Effector memory CD4-positive, alpha-beta T cell (primary cell): Measurements from ENCODE around the gene PALB2.
A peak's percentile ranks its signal among the peaks of the same experiment; 100 is the strongest.

Experiments used
- DNase-seq, 3 donors: peaks; one replicate each; pipeline ENCODE4 v3.0.0-alpha.2; 2020
- H3K27ac ChIP-seq: 2 replicates; pipeline ENCODE4 v1.7.0; 2013; ENCODE audit warnings: mild to moderate bottlenecking, low read length, moderate library complexity; ENCODE audit not compliant: insufficient read depth, poor library complexity, severe bottlenecking
- H3K27me3 ChIP-seq: replicated peaks from 2 replicates; pipeline ENCODE4 v1.7.0; 2013; ENCODE audit warnings: mild to moderate bottlenecking, low read length; ENCODE audit not compliant: insufficient read depth, control insufficient read depth, poor library complexity, severe bottlenecking
- H3K36me3 ChIP-seq: 2 replicates; pipeline ENCODE4 v1.7.0; 2013; ENCODE audit warnings: mild to moderate bottlenecking, low read length, moderate library complexity; ENCODE audit not compliant: control insufficient read depth, insufficient read depth
- H3K4me1 ChIP-seq: 2 replicates; pipeline ENCODE4 v1.7.0; 2013; ENCODE audit warnings: low read length, mild to moderate bottlenecking; ENCODE audit not compliant: control insufficient read depth, insufficient read depth, poor library complexity, severe bottlenecking
- H3K4me3 ChIP-seq: 2 replicates; pipeline ENCODE4 v1.7.0; 2013; ENCODE audit warnings: low read length, low read depth, mild to moderate bottlenecking; ENCODE audit not compliant: insufficient read depth, poor library complexity, severe bottlenecking
- H3K9me3 ChIP-seq: 2 replicates; pipeline ENCODE4 v1.7.0; 2013; ENCODE audit warnings: mild to moderate bottlenecking, low read length, moderate library complexity; ENCODE audit not compliant: control insufficient read depth

The PALB2 gene

GRCh38 chr16:23557779-23558702, 83.1 kb downstream of the PALB2 start:
- H3K27ac ChIP-seq, result peak overlapping the region; percentile 80
- no peaks in the 10 kb centered on the region for H3K9me3 ChIP-seq
- no peaks in the 10 kb centered on the region for H3K27me3 ChIP-seq
- H3K4me1 ChIP-seq, result peaks cover 13% of the 10 kb centered on the region
- peak overlapping the region; percentile 78 for H3K4me3 ChIP-seq
- peaks cover 15% of the 10 kb centered on the region for H3K36me3 ChIP-seq
- DNase-seq, result peak in 1 of 3 donors; percentile 2

GRCh38 chr16:23556881-23557778, 84.0 kb downstream of the PALB2 start, which contains the start of the genes EARS2 and UBFD1:
EARS2 (minus strand) TSS chr16:23557350; CDS start chr16:23557343, 7 bp downstream.
UBFD1 (plus strand) TSS chr16:23557727; CDS start chr16:23557743, 16 bp downstream.
- Histone ChIP-seq H3K27ac (peak within 1 kb of the TSS; percentile 80), H3K36me3 (peaks cover 6% of the 10 kb centered on the region), H3K9me3 (no peaks in the 10 kb centered on the region), H3K27me3 (no peaks in the 10 kb centered on the region), H3K4me1 (peaks cover 13% of the 10 kb centered on the region), H3K4me3 (peak within 1 kb of the TSS; percentile 78)
- peak; percentile 89 to 91 (median 91) for DNase-seq

- Histone ChIP-seq H3K4me3 (no peak overlapping the region), H3K27ac (no peak overlapping the region), H3K27me3 (no peaks in the 10 kb centered on the region), H3K4me1 (peaks cover 13% of the 10 kb centered on the region), H3K36me3 (peaks cover 23% of the 10 kb centered on the region), H3K9me3 (no peaks in the 10 kb centered on the region)
- DNase-seq, result no peak
Measured at GRCh38 chr16:23554536-23554935, 86.6 kb downstream of the PALB2 start.
